ENCODE results near the gene MYO5A.

The MYO5A gene

GRCh38 chr15:52328680-52329079 is 200.0 kb downstream of the MYO5A start:
- peaks cover 41% of the 10 kb centered on the region for H3K36me3 ChIP-seq
- TF ChIP-seq Cebpa-rat (IDR thresholded peaks at IDR 0.05) = no peak
- peaks cover 11% of the 10 kb centered on the region for H3K4me1 ChIP-seq
- H3K9me3 ChIP-seq = no peaks in the 10 kb centered on the region
- H3K27me3 ChIP-seq = no peaks in the 10 kb centered on the region
- H3K4me3 ChIP-seq = no peak overlapping the region
- H3K27ac ChIP-seq = no peak overlapping the region
- H3K9ac ChIP-seq = no peak overlapping the region
- H3K4me2 ChIP-seq = no peak overlapping the region
- no peaks in the 10 kb centered on the region for H4K20me1 ChIP-seq

GRCh38 chr15:52326756-52327155 is 201.9 kb downstream of the MYO5A start:
- Histone ChIP-seq H3K4me3 (no peak overlapping the region), H3K27me3 (no peaks in the 10 kb centered on the region), H3K36me3 (peaks cover 55% of the 10 kb centered on the region), H3K27ac (no peak overlapping the region), H3K9me3 (no peaks in the 10 kb centered on the region), H3K9ac (no peak overlapping the region), H3K4me1 (peaks cover 7% of the 10 kb centered on the region), H4K20me1 (no peaks in the 10 kb centered on the region), H3K4me2 (no peak overlapping the region)
- TF ChIP-seq Cebpa-rat (IDR thresholded peaks at IDR 0.05) = no peak

- no peaks in the 10 kb centered on the region for H3K27me3 ChIP-seq
- H3K36me3 ChIP-seq = peaks cover 71% of the 10 kb centered on the region
- H3K4me3 ChIP-seq = no peak overlapping the region
- no peaks in the 10 kb centered on the region for H3K4me1 ChIP-seq
- no peak overlapping the region for H3K4me2 ChIP-seq
- H3K27ac ChIP-seq = no peak overlapping the region
- H4K20me1 ChIP-seq = no peaks in the 10 kb centered on the region
- H3K9me3 ChIP-seq = no peaks in the 10 kb centered on the region
- no peak for TF ChIP-seq Cebpa-rat (IDR thresholded peaks at IDR 0.05)
- H3K9ac ChIP-seq = no peak overlapping the region
Measured at GRCh38 chr15:52324109-52324508, 204.6 kb downstream of the MYO5A start.

DNA sequence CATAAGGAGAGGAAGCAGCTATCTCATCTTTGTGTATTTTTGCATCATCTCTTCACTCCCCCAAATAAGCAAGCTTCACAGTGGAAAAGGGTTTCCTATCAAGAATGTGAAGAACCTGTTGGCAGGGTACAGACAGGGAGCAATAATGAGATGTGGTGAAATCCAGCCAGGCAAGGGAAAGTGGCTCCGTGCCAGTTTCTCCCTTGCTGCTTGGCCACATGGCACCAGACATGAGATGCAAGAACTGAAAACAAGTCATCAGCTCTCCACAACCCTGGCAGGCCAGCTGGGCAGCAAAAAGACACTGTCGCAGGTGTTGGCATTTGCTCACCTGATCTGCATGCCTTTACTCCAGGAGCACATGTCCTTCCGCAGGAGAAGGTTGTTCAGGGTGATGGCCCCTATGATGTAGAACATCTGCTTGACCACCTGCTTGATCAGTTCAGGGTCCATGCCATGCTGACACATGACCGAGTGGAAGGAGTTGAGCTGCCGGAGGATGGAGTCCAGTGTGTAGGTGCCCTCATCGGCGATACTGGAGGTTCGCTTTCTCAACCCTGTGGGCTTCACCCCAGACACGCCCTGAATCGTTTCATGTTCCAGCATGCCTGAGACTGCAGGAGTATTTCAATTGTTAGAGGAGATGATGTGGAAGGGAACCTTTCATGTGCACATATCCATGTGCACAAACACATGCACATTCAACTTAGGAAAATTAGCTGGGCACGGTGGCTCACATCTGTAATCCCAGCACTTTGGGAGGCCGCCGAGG is 209.8 kb downstream of the MYO5A start:
- H3K4me3 ChIP-seq = no peak overlapping the region

GRCh38 chr15:52317688-52318087 is 211.0 kb downstream of the MYO5A start:
- H3K27ac ChIP-seq = no peak overlapping the region
- no peaks in the 10 kb centered on the region for H3K27me3 ChIP-seq
- no peak overlapping the region for H3K4me3 ChIP-seq
- peaks cover 72% of the 10 kb centered on the region for H3K36me3 ChIP-seq
- H4K20me1 ChIP-seq = no peaks in the 10 kb centered on the region
- no peaks in the 10 kb centered on the region for H3K4me1 ChIP-seq
- no peak overlapping the region for H3K4me2 ChIP-seq
- no peaks in the 10 kb centered on the region for H3K9me3 ChIP-seq
- TF ChIP-seq Cebpa-rat (IDR thresholded peaks at IDR 0.05) = no peak
- no peak overlapping the region for H3K9ac ChIP-seq

More for the DNA sequence above, 209.8 kb downstream of the MYO5A start:
- TF ChIP-seq Cebpa-rat (IDR thresholded peaks at IDR 0.05) = no peak
- Histone ChIP-seq H3K4me2 (no peak overlapping the region), H3K27me3 (no peaks in the 10 kb centered on the region), H3K9ac (no peak overlapping the region), H3K9me3 (no peaks in the 10 kb centered on the region), H3K4me1 (no peaks in the 10 kb centered on the region), H3K36me3 (peaks cover 71% of the 10 kb centered on the region), H3K27ac (no peak overlapping the region), H4K20me1 (no peaks in the 10 kb centered on the region)

GRCh38 chr15:52317022-52317421 is 211.7 kb downstream of the MYO5A start:
- no peak for TF ChIP-seq Cebpa-rat (IDR thresholded peaks at IDR 0.05)
- H3K27me3 ChIP-seq = no peaks in the 10 kb centered on the region
- H3K27ac ChIP-seq = no peak overlapping the region
- no peak overlapping the region for H3K9ac ChIP-seq
- H3K9me3 ChIP-seq = no peaks in the 10 kb centered on the region
- H3K4me2 ChIP-seq = no peak overlapping the region
- H3K36me3 ChIP-seq = peaks cover 69% of the 10 kb centered on the region
- no peaks in the 10 kb centered on the region for H3K4me1 ChIP-seq
- H4K20me1 ChIP-seq = no peaks in the 10 kb centered on the region
- H3K4me3 ChIP-seq = no peak overlapping the region

GRCh38 chr15:52309154-52309548 is 219.5 kb downstream of the MYO5A start:
- H3K4me2 ChIP-seq = no peak overlapping the region
- H4K20me1 ChIP-seq = no peaks in the 10 kb centered on the region
- peaks cover 7% of the 10 kb centered on the region for H3K4me1 ChIP-seq
- no peak for TF ChIP-seq Cebpa-rat (IDR thresholded peaks at IDR 0.05)
- no peaks in the 10 kb centered on the region for H3K27me3 ChIP-seq
- no peak overlapping the region for H3K27ac ChIP-seq
- H3K9me3 ChIP-seq = no peaks in the 10 kb centered on the region
- no peak overlapping the region for H3K9ac ChIP-seq
- H3K4me3 ChIP-seq = no peak overlapping the region
- H3K36me3 ChIP-seq = peaks cover 24% of the 10 kb centered on the region

- Histone ChIP-seq H3K27ac (no peak overlapping the region), H4K20me1 (no peaks in the 10 kb centered on the region), H3K9ac (no peak overlapping the region), H3K36me3 (peaks cover 20% of the 10 kb centered on the region), H3K4me2 (no peak overlapping the region), H3K27me3 (no peaks in the 10 kb centered on the region), H3K9me3 (no peaks in the 10 kb centered on the region), H3K4me3 (no peak overlapping the region), H3K4me1 (peaks cover 12% of the 10 kb centered on the region)
- no peak for TF ChIP-seq Cebpa-rat (IDR thresholded peaks at IDR 0.05)
Measured at GRCh38 chr15:52308446-52309153, 220.1 kb downstream of the MYO5A start.

- Histone ChIP-seq H3K4me2 (no peak overlapping the region), H3K4me1 (peaks cover 20% of the 10 kb centered on the region), H3K36me3 (peaks cover 12% of the 10 kb centered on the region), H3K4me3 (no peak overlapping the region), H4K20me1 (no peaks in the 10 kb centered on the region), H3K27me3 (no peaks in the 10 kb centered on the region), H3K9ac (no peak overlapping the region), H3K27ac (no peak overlapping the region), H3K9me3 (no peaks in the 10 kb centered on the region)
- TF ChIP-seq Cebpa-rat (IDR thresholded peaks at IDR 0.05) = no peak
Measured at GRCh38 chr15:52307847-52308246, 220.8 kb downstream of the MYO5A start.

DNA sequence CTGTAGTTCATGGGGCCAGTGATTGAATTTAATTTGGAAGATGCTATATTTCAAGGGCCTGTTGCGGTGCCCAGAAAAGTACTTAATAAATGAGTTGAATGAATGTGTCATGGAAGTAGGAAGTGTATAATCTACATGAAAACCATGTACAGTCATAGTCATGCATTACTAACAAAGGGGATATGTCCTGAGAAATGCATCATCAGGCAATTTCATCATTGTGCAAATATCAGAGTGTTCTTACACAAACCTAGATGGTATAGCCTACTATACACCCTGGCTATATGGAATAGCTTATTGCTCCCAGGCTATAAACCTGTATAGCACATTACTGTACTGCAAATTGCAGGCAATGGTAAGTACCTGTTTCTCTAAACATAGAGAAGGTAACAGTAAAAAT is 222.4 kb downstream of the MYO5A start:
- Histone ChIP-seq H3K27me3 (no peaks in the 10 kb centered on the region), H3K36me3 (peaks cover 9% of the 10 kb centered on the region), H3K9me3 (no peaks in the 10 kb centered on the region), H3K4me3 (no peak overlapping the region), H3K4me2 (no peak overlapping the region), H3K9ac (no peak overlapping the region), H4K20me1 (no peaks in the 10 kb centered on the region), H3K4me1 (peaks cover 21% of the 10 kb centered on the region), H3K27ac (no peak overlapping the region)
- TF ChIP-seq Cebpa-rat (IDR thresholded peaks at IDR 0.05) = no peak

Data from BLaER1 (cell line).